H1 (cell line): ENCODE measurements around the gene TBC1D10A. TPM values are rescaled to one million over a fixed set of nuclear protein-coding genes. Genes with fewer than 3 reads are reported as not detected.
A peak's percentile ranks its signal among the peaks of the same experiment; 100 is the strongest.

ENCODE experiments used
- CTCF ChIA-PET: fragments of 300-600 bp; sonication (Branson Sonifier 250); formaldehyde crosslinking; loops from one replicate; lab custom pipeline; 2021; ENCODE audit not compliant: partially characterized antibody; lab: Charles Lee
- POLR2A ChIA-PET: fragments of 300-600 bp; sonication (Branson Sonifier 250); formaldehyde crosslinking; loops from one replicate; lab custom pipeline; 2021; ENCODE audit warnings: inconsistent platforms; ENCODE audit not compliant: partially characterized antibody; lab: Charles Lee
- DNase-seq, 2 experiments: peaks; one replicate each; pipeline versions ENCODE4 v3.0.0 to v3.0.0-alpha.2; 2010 to 2022; ENCODE audit warnings: low spot score in 2 of 2, low read depth in 1 of 2, mixed read lengths in 1 of 2
- FAIRE-seq: peaks from 2 replicates; lab custom pipeline; 2011; peaks lifted over from hg19 to GRCh38; lab: Jason Lieb, UNC
- H2AFZ ChIP-seq: 2 replicates; pipeline ENCODE4 v1.8.1; 2012; ENCODE audit warnings: low read length, inconsistent platforms
- H2AK5ac ChIP-seq: 2 replicates; pipeline ENCODE4 v1.6.1; 2013; ENCODE audit warnings: low read depth, low read length
- H2BK120ac ChIP-seq: replicated peaks from 2 replicates; pipeline ENCODE3; 2013; ENCODE audit warnings: low read depth, low read length, inconsistent platforms
- H2BK12ac ChIP-seq: 2 replicates; pipeline ENCODE4 v1.6.1; 2013; ENCODE audit warnings: low read depth, low read length
- H2BK15ac ChIP-seq: 2 replicates; pipeline ENCODE4 v1.6.1; 2013; ENCODE audit warnings: low read length
- H2BK20ac ChIP-seq: 2 replicates; pipeline ENCODE4 v1.6.1; 2013; ENCODE audit warnings: low read length
- H2BK5ac ChIP-seq: 2 replicates; pipeline ENCODE4 v1.6.1; 2013; ENCODE audit warnings: low read depth, low read length
- H3K14ac ChIP-seq: 2 replicates; pipeline ENCODE4 v1.6.1; 2013; ENCODE audit warnings: inconsistent platforms; ENCODE audit not compliant: insufficient read length
- H3K18ac ChIP-seq: 2 replicates; pipeline ENCODE4 v1.6.1; 2013; ENCODE audit warnings: low read length; ENCODE audit errors: extremely low read depth
- H3K23ac ChIP-seq: 2 replicates; pipeline ENCODE4 v1.6.1; 2013; ENCODE audit warnings: inconsistent platforms; ENCODE audit not compliant: insufficient read length
- H3K23me2 ChIP-seq: 2 replicates; pipeline ENCODE4 v1.6.1; 2013; ENCODE audit warnings: low read depth, low read length
- H3K27ac ChIP-seq: 2 replicates; pipeline ENCODE4 v1.6.1; 2011; ENCODE audit warnings: low read depth, low read length, inconsistent platforms
- H3K27me3 ChIP-seq, 4 experiments: replicated peaks in 1 of 4; 1 replicate in 1 of 4; 2 replicates in 3 of 4; pipeline versions ENCODE4 v1.6.1 to v1.8.1; 2011 to 2013; ENCODE audit warnings: low read length in 3 of 4, mild to moderate bottlenecking in 3 of 4, inconsistent platforms in 2 of 4, mixed read lengths in 2 of 4, moderate library complexity in 1 of 4; ENCODE audit not compliant: control insufficient read depth in 3 of 4, insufficient read depth in 3 of 4; ENCODE audit errors: extremely low read depth in 1 of 4
- H3K36me3 ChIP-seq, 4 experiments: 2 replicates each; pipeline versions ENCODE4 v1.6.1 to v1.8.1; 2011 to 2013; ENCODE audit warnings: mild to moderate bottlenecking in 4 of 4, low read length in 3 of 4, moderate library complexity in 2 of 4, control low read depth in 1 of 4, inconsistent platforms in 1 of 4; ENCODE audit not compliant: insufficient read depth in 4 of 4, control insufficient read depth in 2 of 4
- H3K4ac ChIP-seq: replicated peaks from 2 replicates; pipeline ENCODE3; 2013; ENCODE audit warnings: low read length, low read depth, mixed read lengths, inconsistent platforms; ENCODE audit not compliant: insufficient read length
- H3K4me1 ChIP-seq, 4 experiments: replicated peaks in 1 of 4; 1 replicate in 1 of 4; 2 replicates in 3 of 4; pipeline versions ENCODE4 v1.6.1 to v1.8.1; 2011 to 2013; ENCODE audit warnings: low read length in 3 of 4, inconsistent platforms in 2 of 4, mixed read lengths in 1 of 4; ENCODE audit not compliant: insufficient read depth in 4 of 4, control insufficient read depth in 3 of 4
- H3K4me2 ChIP-seq, 2 experiments: 2 replicates each; pipeline versions ENCODE4 v1.6.1 to v1.8.1; 2011 to 2013; ENCODE audit warnings: low read depth in 2 of 2, low read length in 2 of 2, control low read depth in 1 of 2, inconsistent platforms in 1 of 2, mild to moderate bottlenecking in 1 of 2; ENCODE audit not compliant: insufficient read depth in 1 of 2
- H3K4me3 ChIP-seq, 4 experiments: fragments of 200-600, 300-600 bp in 1 of 4; sonication (generic), shearing (Covaris generic), sonication (Bioruptor Twin) in 1 of 4; 2 replicates each; pipeline versions ENCODE4 v1.5.1 to v1.8.1; 2011 to 2016; ENCODE audit warnings: low read length in 4 of 4, low read depth in 3 of 4, control low read depth in 2 of 4, inconsistent platforms in 2 of 4, mild to moderate bottlenecking in 2 of 4, mixed read lengths in 1 of 4, moderate library complexity in 1 of 4; ENCODE audit not compliant: insufficient read depth in 2 of 4; ENCODE audit errors: extremely low read depth in 1 of 4
- H3K56ac ChIP-seq: replicated peaks from 2 replicates; pipeline ENCODE3; 2013; ENCODE audit warnings: low read depth, mild to moderate bottlenecking, mixed read lengths, low read length, inconsistent platforms; ENCODE audit not compliant: insufficient read length
- H3K79me1 ChIP-seq: 2 replicates; pipeline ENCODE4 v1.6.1; 2013; ENCODE audit warnings: low read depth, low read length, control low read depth
- H3K79me2 ChIP-seq, 2 experiments: 2 replicates each; pipeline versions ENCODE4 v1.6.1 to v1.8.1; 2012 to 2013; ENCODE audit warnings: low read length in 2 of 2, mild to moderate bottlenecking in 2 of 2, inconsistent platforms in 1 of 2; ENCODE audit not compliant: insufficient read depth in 2 of 2, control insufficient read depth in 1 of 2
- H3K9ac ChIP-seq, 4 experiments: replicated peaks in 1 of 4; 1 replicate in 1 of 4; 2 replicates in 3 of 4; pipeline versions ENCODE4 v1.6.1 to v1.8.1; 2011 to 2013; ENCODE audit warnings: low read depth in 3 of 4, low read length in 3 of 4, control low read depth in 2 of 4, mild to moderate bottlenecking in 2 of 4, moderate library complexity in 2 of 4, inconsistent platforms in 1 of 4; ENCODE audit errors: extremely low read depth in 1 of 4
- H3K9me3 ChIP-seq, 2 experiments: 2 replicates each; pipeline versions ENCODE4 v1.6.1 to v1.8.1; 2012 to 2013; ENCODE audit warnings: mild to moderate bottlenecking in 2 of 2, moderate library complexity in 2 of 2, control low read depth in 1 of 2, inconsistent platforms in 1 of 2, low read depth in 1 of 2, low read length in 1 of 2, mixed read lengths in 1 of 2; ENCODE audit not compliant: insufficient read depth in 2 of 2
- H4K20me1 ChIP-seq, 2 experiments: replicated peaks in 1 of 2; 2 replicates each; pipeline versions ENCODE3 to v1.8.1; 2011 to 2013; ENCODE audit warnings: inconsistent platforms in 2 of 2, low read length in 2 of 2, mild to moderate bottlenecking in 1 of 2; ENCODE audit not compliant: insufficient read depth in 2 of 2, control insufficient read depth in 1 of 2
- H4K5ac ChIP-seq: 2 replicates; pipeline ENCODE4 v1.6.1; 2013; ENCODE audit warnings: low read length, low read depth, mixed read lengths, inconsistent platforms; ENCODE audit not compliant: insufficient read length
- H4K8ac ChIP-seq: 2 replicates; pipeline ENCODE4 v1.8.0; 2013; ENCODE audit warnings: mild to moderate bottlenecking, moderate library complexity, low read length, inconsistent platforms; ENCODE audit not compliant: insufficient read depth; ENCODE audit errors: extremely low read depth
- H4K91ac ChIP-seq: replicated peaks from 2 replicates; pipeline ENCODE3; 2013; ENCODE audit warnings: low read length, mixed read lengths, inconsistent platforms; ENCODE audit not compliant: insufficient read length
- KDM1A ChIP-seq: fragments of 200-600, 300-600 bp; sonication (generic); IDR thresholded peaks from 2 replicates; pipeline ENCODE4 v1.7.1; 2016; ENCODE audit warnings: mild to moderate bottlenecking, low read length, borderline replicate concordance
- SAP30 ChIP-seq: fragments of 300-600 bp; sonication (generic); IDR thresholded peaks from 2 replicates; pipeline ENCODE4 v1.7.1; 2012; ENCODE audit warnings: low read length, moderate library complexity, mild to moderate bottlenecking, inconsistent platforms; ENCODE audit not compliant: insufficient read depth, insufficient replicate concordance
- WGBS, 2 experiments: shearing (Covaris generic) in 1 of 2; methylation state at CpG; one replicate each; pipeline versions ENCODE4 v1.1.6 to v1.1.7; 2013 to 2015; ENCODE audit warnings: low lambda C conversion rate in 2 of 2, mixed read lengths in 2 of 2, inconsistent platforms in 1 of 2, low coverage in 1 of 2, missing lambda C conversion rate in 1 of 2; ENCODE audit not compliant: insufficient replicate concordance in 2 of 2, insufficient coverage in 1 of 2, insufficient read length in 1 of 2; ENCODE audit errors: extremely low coverage in 1 of 2, missing lambda C conversion rate in 1 of 2; 5-methylcytosine and 5-hydroxymethylcytosine counted together
- polyA plus RNA-seq, 7 experiments: library from polyadenylated mRNA; depleted of rRNA in 3 of 7; stranded (reverse) in 5 of 7; unstranded in 2 of 7; fragments of >200 nt in 5 of 7; fragments of 200-250 nt in 2 of 7; gene quantifications; 1 replicate in 5 of 7; 2 replicates in 1 of 7; 4 replicates in 1 of 7; pipeline versions ENCODE4 v1.2.1 to v1.2.3, GENCODE V29; 2011 to 2013; ENCODE audit warnings: missing spikeins in 2 of 7, mixed read lengths in 2 of 7
- total RNA-seq: library from RNA; stranded (reverse); fragmentation: NEBNext Ultra II Directional; extraction: Animal tissue kit (Norgen Biotek cat#: 25700); gene quantifications from 2 replicates; pipeline ENCODE4 v1.2.1, GENCODE V29; 2021

TBC1D10A gene
- total and polyA plus RNA-seq, 2 of the 8 experiments (the other 6 are each of a cell fraction or from before 2014, with no cell fraction given) = 5.4 to 7.0 TPM

DNA sequence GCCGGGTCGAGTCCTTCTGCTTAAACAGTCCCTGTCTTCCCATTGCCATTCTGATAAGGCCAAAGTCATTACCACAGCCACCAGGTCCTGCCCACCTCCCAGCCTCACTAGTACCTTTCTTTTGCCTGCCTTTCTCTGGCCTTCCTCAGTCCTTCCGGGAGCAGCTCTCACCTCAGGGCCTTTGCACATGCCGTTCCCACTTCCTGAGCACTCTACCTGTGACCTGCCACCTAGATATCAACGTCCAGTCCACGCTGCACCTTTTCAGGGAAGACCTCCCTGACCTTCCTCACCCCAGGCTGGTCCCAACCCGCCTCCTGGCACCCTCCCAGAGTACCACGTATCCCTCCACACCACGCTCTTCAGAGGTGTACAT is 52.3 kb downstream of the TBC1D10A start:
- FAIRE-seq (no peak), DNase-seq (no peak)
- peak overlapping the region; percentile 33; the same call in 1 of the 2 replicates for H2BK12ac ChIP-seq
- CTCF ChIA-PET = interaction anchor here (1.3 to 1.6 kb wide), 2 partner anchors 11 to 14 kb away, joined by 4 to 6 read pairs; no protein-coding TSS in a partner anchor
- no peak overlapping the region for H3K14ac ChIP-seq
- H3K9me3 ChIP-seq = no peaks in the 10 kb centered on the region
- H3K27me3 ChIP-seq = no peaks in the 10 kb centered on the region; a peak in 1 of 7 replicates
- TF ChIP-seq KDM1A = peak; percentile 70; the same call in 1 of the 2 replicates
- no peak for TF ChIP-seq SAP30
- H3K18ac ChIP-seq = no peak overlapping the region
- H2BK5ac ChIP-seq = 0 out of 2 replicates have a peak overlapping the region, but pooled peaks have one; percentile 8
- no peaks in the 10 kb centered on the region for H3K36me3 ChIP-seq
- H3K56ac ChIP-seq = no peak overlapping the region
- POLR2A ChIA-PET = no interaction called here
- no peak overlapping the region for H3K4me3 ChIP-seq
- no peak overlapping the region for H3K23ac ChIP-seq
- 92% methylated on average over 9 of the region's 9 CpGs; no CpG with 5 or more reads in 1 of the 2 experiments for WGBS, 2 experiments
- no peak overlapping the region for H4K5ac ChIP-seq
- H4K20me1 ChIP-seq = no peaks in the 10 kb centered on the region
- H3K9ac ChIP-seq = no peak overlapping the region
- no peak overlapping the region for H3K4ac ChIP-seq
- no peak overlapping the region for H4K91ac ChIP-seq
- no peaks in the 10 kb centered on the region for H3K79me1 ChIP-seq
- H3K4me1 ChIP-seq = peaks cover 0 to 10% (median 3%) of the 10 kb centered on the region in 4 experiments; a peak in 3 of 7 replicates
- H2AK5ac ChIP-seq = 0 out of 2 replicates have a peak overlapping the region, but pooled peaks have one; percentile 16
- no peak overlapping the region for H2BK15ac ChIP-seq
- H2BK20ac ChIP-seq = no peak overlapping the region
- no peak overlapping the region for H3K4me2 ChIP-seq
- no peaks in the 10 kb centered on the region; the same call in 1 of the 2 replicates for H3K23me2 ChIP-seq
- H4K8ac ChIP-seq = no peak overlapping the region
- H2BK120ac ChIP-seq = no peak overlapping the region
- H2AFZ ChIP-seq = no peak overlapping the region
- no peak overlapping the region for H3K27ac ChIP-seq
- H3K79me2 ChIP-seq = no peaks in the 10 kb centered on the region
